HG03520 (cell line): ENCODE measurements around the gene PIK3IP1.
"Not testable (repeated sequence)": the region's sequence is repeated elsewhere in the genome, so short reads cannot be mapped to it uniquely, and the experiment has no call there.

ENCODE experiments used
- ATAC-seq: cut with Tn5 transposase; IDR thresholded peaks from one replicate; pipeline ENCODE4 v1.9.1; 2021; ENCODE audit warnings: mild to moderate bottlenecking, moderate library complexity; ENCODE audit not compliant: unreplicated experiment

PIK3IP1 gene

GRCh38 chr22:31253949-31254348 lies 38.3 kb downstream of the PIK3IP1 start:
- ATAC-seq: no peak

- ATAC-seq: no peak
Observed at GRCh38 chr22:31250740-31251600, 41.3 kb downstream of the PIK3IP1 start.

- ATAC-seq: no peak
Observed at GRCh38 chr22:31248965-31249958, 43.0 kb downstream of the PIK3IP1 start.

GRCh38 chr22:31248138-31248745 lies 44.0 kb downstream of the PIK3IP1 start:
- no peak for ATAC-seq

- ATAC-seq: no peak
Observed at GRCh38 chr22:31247726-31248125, 44.6 kb downstream of the PIK3IP1 start.

GRCh38 chr22:31246687-31247086 lies 45.6 kb downstream of the PIK3IP1 start:
- ATAC-seq: no peak

GRCh38 chr22:31245998-31246397 lies 46.3 kb downstream of the PIK3IP1 start:
- not testable (repeated sequence) for ATAC-seq

GRCh38 chr22:31244943-31245451 lies 47.3 kb downstream of the PIK3IP1 start:
- ATAC-seq: no peak

- ATAC-seq: no peak
Observed at GRCh38 chr22:31244046-31244942, 48.0 kb downstream of the PIK3IP1 start.

GRCh38 chr22:31243339-31244045 lies 48.8 kb downstream of the PIK3IP1 start:
- ATAC-seq: no peak

GRCh38 chr22:31241936-31242335 lies 50.4 kb downstream of the PIK3IP1 start:
- ATAC-seq: no peak

- no peak for ATAC-seq
Observed at GRCh38 chr22:31241200-31241599, 51.1 kb downstream of the PIK3IP1 start.

- ATAC-seq: no peak
Observed at GRCh38 chr22:31239771-31240370, 52.4 kb downstream of the PIK3IP1 start.

GRCh38 chr22:31238057-31238456 lies 54.2 kb downstream of the PIK3IP1 start:
- ATAC-seq: no peak

- ATAC-seq: not testable (repeated sequence)
Observed at GRCh38 chr22:31236044-31236443, 56.2 kb downstream of the PIK3IP1 start.

- no peak for ATAC-seq
Observed at GRCh38 chr22:31235081-31235480, 57.2 kb downstream of the PIK3IP1 start.

GRCh38 chr22:31233001-31233400 lies 59.3 kb downstream of the PIK3IP1 start:
- no peak for ATAC-seq
